Endothelial cell of umbilical vein (primary cell): ENCODE results near the gene CHRM3.

Experiments
- CTCF ChIP-seq, 2 donors: IDR thresholded peaks; 1 replicate in 1 of 2; 2 replicates in 1 of 2; pipeline ENCODE4 v1.5.1; 2011; ENCODE audit warnings: low read length in 2 of 2, mild to moderate bottlenecking in 2 of 2, moderate library complexity in 2 of 2, control low read depth in 1 of 2, inconsistent platforms in 1 of 2, low read depth in 1 of 2; ENCODE audit not compliant: insufficient read depth in 1 of 2; ENCODE audit errors: extremely low read depth in 1 of 2
- EZH2 ChIP-seq: IDR thresholded peaks from 2 replicates; pipeline ENCODE4 v1.6.1; 2012; ENCODE audit warnings: borderline replicate concordance, low read depth, mild to moderate bottlenecking, moderate library complexity, low read length, inconsistent platforms; ENCODE audit not compliant: severe bottlenecking
- FOS ChIP-seq: IDR thresholded peaks from 2 replicates; pipeline ENCODE4 v1.6.1; 2011; ENCODE audit warnings: mild to moderate bottlenecking, low read length, moderate library complexity, borderline replicate concordance; ENCODE audit not compliant: insufficient read depth
- GATA2 ChIP-seq: IDR thresholded peaks from 2 replicates; pipeline ENCODE4 v1.7.0; 2011; ENCODE audit warnings: low read depth, mild to moderate bottlenecking, moderate library complexity, mixed read lengths, low read length; ENCODE audit not compliant: insufficient read length, insufficient read depth
- JUN ChIP-seq: IDR thresholded peaks from 2 replicates; pipeline ENCODE4 v1.6.1; 2011; ENCODE audit warnings: borderline replicate concordance, low read depth; ENCODE audit not compliant: insufficient read length, insufficient read depth
- MYC ChIP-seq: IDR thresholded peaks from one replicate; pipeline ENCODE4 v1.6.1; 2011; ENCODE audit warnings: mild to moderate bottlenecking, low read depth, low read length
- POLR2A ChIP-seq: IDR thresholded peaks from 2 replicates; pipeline ENCODE4 v1.6.1; 2012; ENCODE audit warnings: low read depth, mild to moderate bottlenecking, control low read depth, low read length
- POLR2AphosphoS5 ChIP-seq: IDR thresholded peaks from 2 replicates; pipeline ENCODE4 v1.6.1; 2012; ENCODE audit warnings: low read depth, mild to moderate bottlenecking, control low read depth, low read length, moderate library complexity; ENCODE audit not compliant: insufficient read depth
- TF ChIP-seq, protein P1 (sequence below): IDR thresholded peaks from 2 replicates; pipeline ENCODE4 v1.6.1; 2011; ENCODE audit not compliant: insufficient read depth, insufficient read length

DNA sequence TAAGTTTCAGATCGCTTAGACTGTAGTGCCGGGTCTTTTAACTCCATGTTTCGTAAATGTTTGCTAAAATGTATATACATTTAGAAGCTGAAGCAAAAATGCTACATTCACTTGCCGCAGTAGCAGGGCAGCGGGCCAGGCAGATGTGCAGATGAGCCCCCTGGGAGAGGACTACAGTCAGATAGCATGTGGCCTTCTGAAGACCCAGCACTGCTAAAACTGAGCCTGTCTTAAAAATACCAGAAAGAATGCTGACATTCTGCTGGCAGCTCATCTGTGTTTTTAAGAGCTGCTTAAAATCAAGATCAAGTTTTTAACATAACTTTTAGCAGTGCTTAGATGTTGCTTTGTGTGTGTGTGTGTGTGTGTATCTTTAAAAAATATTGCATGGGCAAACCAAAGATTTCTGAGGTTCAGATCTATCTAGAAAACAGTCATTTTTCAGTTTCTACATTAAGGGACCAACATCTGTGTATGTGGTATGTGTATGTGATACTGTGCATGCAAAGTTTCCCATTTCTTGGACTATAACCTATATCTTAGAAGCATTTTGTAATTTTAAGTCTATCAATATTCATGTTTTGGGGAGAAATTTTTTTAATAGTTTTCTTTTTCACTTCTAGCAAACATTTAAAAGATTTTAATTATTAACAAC lies 31.7 kb downstream of the CHRM3 start:
- no peak for TF ChIP-seq CTCF (IDR thresholded peaks at IDR 0.05; ENCODE audit: extremely low read depth in 1 of 2, insufficient read depth in 1 of 2, low read depth in 1 of 2, low read length in 2 of 2)
- TF ChIP-seq, protein P1, sequence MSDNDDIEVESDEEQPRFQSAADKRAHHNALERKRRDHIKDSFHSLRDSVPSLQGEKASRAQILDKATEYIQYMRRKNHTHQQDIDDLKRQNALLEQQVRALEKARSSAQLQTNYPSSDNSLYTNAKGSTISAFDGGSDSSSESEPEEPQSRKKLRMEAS = no peak
- TF ChIP-seq POLR2A = no peak
- no peak for TF ChIP-seq POLR2AphosphoS5
- no peak for TF ChIP-seq EZH2
- TF ChIP-seq GATA2 = no peak
- no peak for TF ChIP-seq MYC
- TF ChIP-seq JUN = no peak
- no peak for TF ChIP-seq FOS
